ENCODE results near the gene TBC1D22B. TPM values are rescaled to one million over a fixed set of nuclear protein-coding genes. Genes with fewer than 3 reads are reported as not detected.

TBC1D22B gene
- total RNA-seq, 1 experiment from 2014 or later, result 9.1 TPM

DNA sequence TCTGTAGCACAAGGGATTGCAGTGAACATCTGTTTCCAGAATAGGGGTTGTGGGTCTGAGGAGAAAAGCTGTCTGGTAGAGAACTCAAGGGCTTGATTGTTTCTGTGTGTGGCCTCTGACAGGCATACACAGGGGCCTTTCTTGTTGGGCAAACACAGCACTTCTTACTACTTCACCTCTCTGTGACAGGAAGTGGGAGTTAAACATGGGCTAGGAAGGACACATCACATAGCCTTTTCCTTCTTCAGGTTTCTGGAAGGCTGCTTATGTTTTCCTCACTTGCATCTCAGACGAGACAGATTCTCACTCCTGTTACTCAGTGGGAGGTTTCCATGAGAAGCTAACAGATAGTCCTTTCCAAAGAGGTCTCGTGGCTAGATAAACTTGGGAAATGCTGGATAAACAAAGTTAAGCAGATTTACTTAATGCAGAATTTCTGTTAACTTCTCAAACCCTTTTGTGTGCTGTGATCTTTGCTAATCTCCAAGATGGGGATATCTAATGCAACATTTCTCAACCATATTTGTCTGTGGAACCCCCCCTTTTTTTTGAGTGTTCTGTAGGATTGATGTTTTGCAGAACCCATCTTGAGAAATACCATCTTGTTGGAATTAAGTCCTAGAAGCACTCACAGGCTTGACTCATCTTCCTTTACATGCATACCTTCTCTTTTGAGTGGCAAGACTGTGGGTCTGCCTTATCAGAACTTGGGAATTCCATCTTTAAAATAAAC lies 54.3 kb downstream of the TBC1D22B start:
- Histone ChIP-seq H3K4me3 (ENCODE audit: low read length) (no peak overlapping the region), H3K36me3 (ENCODE audit: low read depth, low read length) (peaks cover 16% of the 10 kb centered on the region; the same call in 1 of the 2 replicates), H3K9ac (ENCODE audit: low read length) (no peak overlapping the region), H2AFZ (ENCODE audit: low read length) (no peak overlapping the region), H3K27ac (ENCODE audit: low read length) (no peak overlapping the region), H3K9me3 (ENCODE audit: low read length) (no peaks in the 10 kb centered on the region), H3K9me2 (replicated peaks; ENCODE audit: low read length) (no peaks in the 10 kb centered on the region), H3K4me2 (ENCODE audit: low read length) (no peak overlapping the region), H3K4me1 (ENCODE audit: insufficient read depth, low read length) (peaks cover 4% of the 10 kb centered on the region; the same call in 1 of the 2 replicates), H3K27me3 (ENCODE audit: low read length) (no peaks in the 10 kb centered on the region), H3K79me2 (ENCODE audit: low read length) (no peaks in the 10 kb centered on the region), H3F3A (ENCODE audit: low read length, unreplicated experiment) (no peaks in the 10 kb centered on the region), H4K20me1 (ENCODE audit: low read length) (no peaks in the 10 kb centered on the region)
- POLR2A ChIA-PET (ENCODE audit: unreplicated experiment), result no interaction called here
- CTCF ChIA-PET, result no interaction called here
- no peak for DNase-seq
- TF ChIP-seq, protein P1, sequence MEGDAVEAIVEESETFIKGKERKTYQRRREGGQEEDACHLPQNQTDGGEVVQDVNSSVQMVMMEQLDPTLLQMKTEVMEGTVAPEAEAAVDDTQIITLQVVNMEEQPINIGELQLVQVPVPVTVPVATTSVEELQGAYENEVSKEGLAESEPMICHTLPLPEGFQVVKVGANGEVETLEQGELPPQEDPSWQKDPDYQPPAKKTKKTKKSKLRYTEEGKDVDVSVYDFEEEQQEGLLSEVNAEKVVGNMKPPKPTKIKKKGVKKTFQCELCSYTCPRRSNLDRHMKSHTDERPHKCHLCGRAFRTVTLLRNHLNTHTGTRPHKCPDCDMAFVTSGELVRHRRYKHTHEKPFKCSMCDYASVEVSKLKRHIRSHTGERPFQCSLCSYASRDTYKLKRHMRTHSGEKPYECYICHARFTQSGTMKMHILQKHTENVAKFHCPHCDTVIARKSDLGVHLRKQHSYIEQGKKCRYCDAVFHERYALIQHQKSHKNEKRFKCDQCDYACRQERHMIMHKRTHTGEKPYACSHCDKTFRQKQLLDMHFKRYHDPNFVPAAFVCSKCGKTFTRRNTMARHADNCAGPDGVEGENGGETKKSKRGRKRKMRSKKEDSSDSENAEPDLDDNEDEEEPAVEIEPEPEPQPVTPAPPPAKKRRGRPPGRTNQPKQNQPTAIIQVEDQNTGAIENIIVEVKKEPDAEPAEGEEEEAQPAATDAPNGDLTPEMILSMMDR (conservative IDR thresholded peaks at IDR 0.05; ENCODE audit: low read depth, low read length), result no peak
- TF ChIP-seq EZH2 (IDR thresholded peaks at IDR 0.05; ENCODE audit: low read length, unreplicated experiment) (no peak), EZH2phosphoT487 (IDR thresholded peaks at IDR 0.05; ENCODE audit: borderline replicate concordance, low read length) (no peak)
- ATAC-seq, result no peak
- no TSS peak for BruUV-seq (replicated peaks)
- intact Hi-C loops (cut with micrococcal nuclease), result no loop called here

DNA sequence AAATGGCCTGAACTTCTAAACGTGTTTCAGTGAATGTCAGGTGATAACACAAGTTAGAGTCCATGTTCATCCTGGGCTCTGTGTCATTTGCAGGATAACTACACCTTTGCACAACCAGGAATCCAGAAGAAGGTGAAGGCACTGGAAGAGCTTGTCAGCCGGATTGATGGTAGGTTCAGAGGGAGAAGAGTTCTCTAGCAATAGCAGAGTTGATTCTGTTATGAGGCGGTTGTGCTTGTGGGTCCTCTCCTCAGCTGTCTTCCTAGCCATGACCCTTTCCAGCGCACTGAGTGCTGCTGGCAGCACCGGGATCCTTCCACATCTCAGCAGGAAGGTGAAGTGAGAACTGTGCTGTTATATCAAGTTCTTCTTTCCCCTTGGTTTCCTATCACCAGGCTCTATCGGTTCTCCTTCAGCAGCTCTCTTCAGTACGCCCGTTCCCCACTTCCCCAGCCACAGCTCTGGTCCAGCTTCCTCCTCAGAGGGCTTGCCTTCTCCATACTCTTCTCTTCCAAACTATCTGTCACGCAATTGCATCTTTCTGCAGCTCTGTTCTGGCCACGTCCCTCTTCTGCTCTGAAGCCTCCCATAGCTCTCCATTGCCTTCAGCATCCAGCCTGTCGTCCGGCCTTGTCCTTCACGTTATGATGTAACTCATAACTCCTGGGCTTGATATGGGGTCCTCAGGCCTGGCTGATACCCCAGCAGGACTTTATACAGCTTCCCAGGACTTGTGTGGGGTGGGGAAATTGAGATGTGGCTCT lies 56.3 kb downstream of the TBC1D22B start:
- no peaks in the 10 kb centered on the region for H3K9me2 ChIP-seq (replicated peaks; ENCODE audit: low read length)
- H3F3A ChIP-seq (ENCODE audit: low read length, unreplicated experiment), result no peaks in the 10 kb centered on the region
- no peak overlapping the region for H3K9ac ChIP-seq (ENCODE audit: low read length)
- DNase-seq (no peak), ATAC-seq (no peak)
- H3K4me3 ChIP-seq (ENCODE audit: low read length), result no peak overlapping the region
- no TSS peak for BruUV-seq (replicated peaks)
- ChIA-PET POLR2A (ENCODE audit: unreplicated experiment) (no interaction called here), CTCF (no interaction called here)
- H3K4me1 ChIP-seq (ENCODE audit: insufficient read depth, low read length), result peaks cover 1% of the 10 kb centered on the region; the same call in 1 of the 2 replicates
- H4K20me1 ChIP-seq (ENCODE audit: low read length), result no peaks in the 10 kb centered on the region
- H3K36me3 ChIP-seq (ENCODE audit: low read depth, low read length), result peaks cover 30% of the 10 kb centered on the region
- no peak overlapping the region for H3K27ac ChIP-seq (ENCODE audit: low read length)
- H2AFZ ChIP-seq (ENCODE audit: low read length), result no peak overlapping the region
- H3K9me3 ChIP-seq (ENCODE audit: low read length), result no peaks in the 10 kb centered on the region
- no peak overlapping the region for H3K4me2 ChIP-seq (ENCODE audit: low read length)
- H3K79me2 ChIP-seq (ENCODE audit: low read length), result no peaks in the 10 kb centered on the region
- no peak for TF ChIP-seq EZH2 (IDR thresholded peaks at IDR 0.05; ENCODE audit: low read length, unreplicated experiment)
- TF ChIP-seq, protein P1 (conservative IDR thresholded peaks at IDR 0.05; ENCODE audit: low read depth, low read length), result no peak
- TF ChIP-seq EZH2phosphoT487 (IDR thresholded peaks at IDR 0.05; ENCODE audit: borderline replicate concordance, low read length), result no peak
- H3K27me3 ChIP-seq (ENCODE audit: low read length), result no peaks in the 10 kb centered on the region
- intact Hi-C loops (cut with micrococcal nuclease), result no loop called here

Data from PC-3 (cell line).